ENCODE measurements around the gene MTHFR. TPM values are rescaled to one million over a fixed set of nuclear protein-coding genes. Genes with fewer than 3 reads are reported as not detected.

The MTHFR gene
- total RNA-seq, 1 donor from 2014 or later: 27.2 TPM

GRCh38 chr1:11777658-11778322, 28.0 kb downstream of the MTHFR start:
- TF ChIP-seq, protein P1, sequence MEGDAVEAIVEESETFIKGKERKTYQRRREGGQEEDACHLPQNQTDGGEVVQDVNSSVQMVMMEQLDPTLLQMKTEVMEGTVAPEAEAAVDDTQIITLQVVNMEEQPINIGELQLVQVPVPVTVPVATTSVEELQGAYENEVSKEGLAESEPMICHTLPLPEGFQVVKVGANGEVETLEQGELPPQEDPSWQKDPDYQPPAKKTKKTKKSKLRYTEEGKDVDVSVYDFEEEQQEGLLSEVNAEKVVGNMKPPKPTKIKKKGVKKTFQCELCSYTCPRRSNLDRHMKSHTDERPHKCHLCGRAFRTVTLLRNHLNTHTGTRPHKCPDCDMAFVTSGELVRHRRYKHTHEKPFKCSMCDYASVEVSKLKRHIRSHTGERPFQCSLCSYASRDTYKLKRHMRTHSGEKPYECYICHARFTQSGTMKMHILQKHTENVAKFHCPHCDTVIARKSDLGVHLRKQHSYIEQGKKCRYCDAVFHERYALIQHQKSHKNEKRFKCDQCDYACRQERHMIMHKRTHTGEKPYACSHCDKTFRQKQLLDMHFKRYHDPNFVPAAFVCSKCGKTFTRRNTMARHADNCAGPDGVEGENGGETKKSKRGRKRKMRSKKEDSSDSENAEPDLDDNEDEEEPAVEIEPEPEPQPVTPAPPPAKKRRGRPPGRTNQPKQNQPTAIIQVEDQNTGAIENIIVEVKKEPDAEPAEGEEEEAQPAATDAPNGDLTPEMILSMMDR (IDR thresholded peaks at IDR 0.05; ENCODE audit: unreplicated experiment): no peak
- DNase-seq (ENCODE audit: low spot score): no peak
- H3K9me3 Mint-ChIP-seq (ENCODE audit: unreplicated experiment): no peaks in the 10 kb centered on the region
- peaks cover 7% of the 10 kb centered on the region for H3K27me3 Mint-ChIP-seq (ENCODE audit: unreplicated experiment)
- H3K36me3 Mint-ChIP-seq (ENCODE audit: low read depth, unreplicated experiment): no peaks in the 10 kb centered on the region
- H3K4me3 Mint-ChIP-seq (ENCODE audit: unreplicated experiment): no peak overlapping the region
- no peak overlapping the region for H3K27ac Mint-ChIP-seq (ENCODE audit: unreplicated experiment)
- no peaks in the 10 kb centered on the region for H3K4me1 Mint-ChIP-seq (ENCODE audit: unreplicated experiment)

GRCh38 chr1:11774753-11775152, 31.0 kb downstream of the MTHFR start:
- DNase-seq (ENCODE audit: low spot score): no peak
- no peaks in the 10 kb centered on the region for H3K4me1 Mint-ChIP-seq (ENCODE audit: unreplicated experiment)
- TF ChIP-seq, protein P1 (IDR thresholded peaks at IDR 0.05; ENCODE audit: unreplicated experiment): no peak
- H3K36me3 Mint-ChIP-seq (ENCODE audit: low read depth, unreplicated experiment): no peaks in the 10 kb centered on the region
- H3K4me3 Mint-ChIP-seq (ENCODE audit: unreplicated experiment): no peak overlapping the region
- peaks cover 3% of the 10 kb centered on the region for H3K27me3 Mint-ChIP-seq (ENCODE audit: unreplicated experiment)
- H3K9me3 Mint-ChIP-seq (ENCODE audit: unreplicated experiment): no peaks in the 10 kb centered on the region
- no peak overlapping the region for H3K27ac Mint-ChIP-seq (ENCODE audit: unreplicated experiment)

GRCh38 chr1:11772458-11772857, 33.3 kb downstream of the MTHFR start:
- no peak for DNase-seq (ENCODE audit: low spot score)

DNA sequence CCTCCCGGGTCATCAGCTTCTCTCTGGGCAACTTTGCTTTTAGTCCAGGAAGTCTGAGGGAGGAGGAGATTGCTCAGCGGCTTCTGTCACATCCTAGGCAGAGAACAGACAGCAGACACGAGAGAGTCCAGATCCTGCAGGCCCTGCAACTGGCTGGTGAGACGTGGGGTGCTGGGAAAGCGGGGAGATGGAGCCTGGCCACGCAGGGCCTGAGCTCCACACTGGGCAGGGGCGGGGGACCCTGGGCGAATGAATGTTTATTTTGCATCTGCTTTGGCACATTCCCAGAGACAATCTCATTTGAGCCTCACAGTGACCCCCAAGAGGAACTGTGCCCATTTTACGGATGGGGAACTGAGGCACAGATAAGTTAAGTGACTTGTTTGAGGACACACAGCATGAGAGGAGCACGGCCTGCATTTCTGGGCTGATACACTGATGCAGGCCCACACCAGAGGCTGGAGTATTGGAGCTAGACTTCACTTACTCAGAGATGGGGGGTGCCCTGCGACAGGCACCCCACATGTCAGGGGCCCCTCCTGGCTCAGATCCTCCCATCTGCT, 34.2 kb downstream of the MTHFR start:
- no peak overlapping the region for H3K4me3 Mint-ChIP-seq (ENCODE audit: unreplicated experiment)
- H3K9me3 Mint-ChIP-seq (ENCODE audit: unreplicated experiment): no peaks in the 10 kb centered on the region
- no peaks in the 10 kb centered on the region for H3K36me3 Mint-ChIP-seq (ENCODE audit: low read depth, unreplicated experiment)
- no peak for DNase-seq (ENCODE audit: low spot score)
- peaks cover 7% of the 10 kb centered on the region for H3K27me3 Mint-ChIP-seq (ENCODE audit: unreplicated experiment)
- TF ChIP-seq, protein P1 (IDR thresholded peaks at IDR 0.05; ENCODE audit: unreplicated experiment): no peak
- H3K27ac Mint-ChIP-seq (ENCODE audit: unreplicated experiment): no peak overlapping the region
- no peaks in the 10 kb centered on the region for H3K4me1 Mint-ChIP-seq (ENCODE audit: unreplicated experiment)

More at GRCh38 chr1:11772458-11772857, 33.3 kb downstream of the MTHFR start:
- Mint-ChIP-seq H3K36me3 (ENCODE audit: low read depth, unreplicated experiment) (no peaks in the 10 kb centered on the region), H3K4me3 (ENCODE audit: unreplicated experiment) (no peak overlapping the region), H3K4me1 (ENCODE audit: unreplicated experiment) (no peaks in the 10 kb centered on the region), H3K9me3 (ENCODE audit: unreplicated experiment) (no peaks in the 10 kb centered on the region), H3K27ac (ENCODE audit: unreplicated experiment) (no peak overlapping the region), H3K27me3 (ENCODE audit: unreplicated experiment) (peaks cover 1% of the 10 kb centered on the region)
- TF ChIP-seq, protein P1 (IDR thresholded peaks at IDR 0.05; ENCODE audit: unreplicated experiment): no peak

DNA sequence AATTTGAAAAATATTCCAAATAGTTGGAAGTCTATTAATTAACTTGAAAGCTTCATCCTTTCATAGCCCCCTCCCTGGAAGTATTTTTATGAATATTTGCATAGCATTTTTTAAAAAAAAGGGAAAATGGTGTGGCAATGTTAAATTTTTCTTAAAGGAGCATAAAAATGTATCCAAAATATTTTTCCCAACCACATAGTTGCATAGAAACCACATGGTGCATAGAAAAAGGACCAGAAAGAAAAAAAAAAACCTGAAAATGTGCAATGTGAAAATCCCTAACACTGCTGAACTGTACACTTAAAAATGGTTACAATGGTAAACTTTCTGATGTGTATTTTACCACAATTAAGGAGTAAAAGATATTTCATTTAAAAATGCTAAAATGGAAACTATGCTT, 35.8 kb downstream of the MTHFR start:
- TF ChIP-seq, protein P1 (IDR thresholded peaks at IDR 0.05; ENCODE audit: unreplicated experiment): no peak
- DNase-seq (ENCODE audit: low spot score): no peak
- H3K27me3 Mint-ChIP-seq (ENCODE audit: unreplicated experiment): peaks cover 9% of the 10 kb centered on the region
- H3K4me3 Mint-ChIP-seq (ENCODE audit: unreplicated experiment): no peak overlapping the region
- H3K27ac Mint-ChIP-seq (ENCODE audit: unreplicated experiment): no peak overlapping the region
- no peaks in the 10 kb centered on the region for H3K4me1 Mint-ChIP-seq (ENCODE audit: unreplicated experiment)
- no peaks in the 10 kb centered on the region for H3K9me3 Mint-ChIP-seq (ENCODE audit: unreplicated experiment)
- no peaks in the 10 kb centered on the region for H3K36me3 Mint-ChIP-seq (ENCODE audit: low read depth, unreplicated experiment)
